Suppressor macrophage treated with lipopolysaccharide for 1 hour (primary cell): ENCODE measurements around the gene RAPGEF1.

ENCODE experiments used
- DNase-seq, 3 donors: peaks; one replicate each; pipeline ENCODE4 v3.0.0-alpha.2; 2020 to 2022

The RAPGEF1 gene

GRCh38 chr9:131641618-131642495, 98.0 kb downstream of the RAPGEF1 start:
- no peak for DNase-seq

DNA sequence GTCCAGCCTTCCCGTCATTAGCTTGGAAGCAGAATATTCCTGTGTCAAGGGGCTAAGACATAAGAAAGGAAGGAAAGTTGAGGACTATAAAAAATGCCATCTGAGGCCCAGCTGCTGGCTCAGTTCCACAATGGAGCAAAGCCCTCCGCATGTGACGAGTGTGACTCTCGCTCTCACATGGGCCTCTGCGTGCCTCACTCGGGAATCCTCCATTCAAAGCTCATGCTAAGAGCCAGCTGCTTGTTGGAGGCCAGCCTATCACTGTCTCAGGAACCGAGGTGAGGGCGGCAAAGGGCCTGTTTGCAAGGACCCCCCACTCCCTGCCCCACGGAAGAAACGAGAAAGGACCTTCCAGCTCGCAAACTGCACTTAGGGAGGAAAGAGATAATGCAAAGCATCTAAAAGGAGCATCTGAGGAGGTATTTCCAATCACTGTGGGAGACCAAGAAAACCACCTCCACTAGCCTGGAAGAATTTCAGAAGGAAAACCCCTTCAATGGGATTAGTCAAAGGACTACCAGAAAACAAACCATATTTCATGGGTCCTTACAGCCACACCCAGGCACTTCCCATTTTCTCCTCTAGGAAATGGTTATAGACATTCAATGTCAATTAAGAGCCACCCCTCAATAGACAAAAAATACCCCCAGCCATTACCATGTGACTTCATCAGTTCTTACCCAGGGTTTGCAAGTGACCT, 99.3 kb downstream of the RAPGEF1 start:
- DNase-seq: peak; percentile 70 to 91 (median 78)

DNA sequence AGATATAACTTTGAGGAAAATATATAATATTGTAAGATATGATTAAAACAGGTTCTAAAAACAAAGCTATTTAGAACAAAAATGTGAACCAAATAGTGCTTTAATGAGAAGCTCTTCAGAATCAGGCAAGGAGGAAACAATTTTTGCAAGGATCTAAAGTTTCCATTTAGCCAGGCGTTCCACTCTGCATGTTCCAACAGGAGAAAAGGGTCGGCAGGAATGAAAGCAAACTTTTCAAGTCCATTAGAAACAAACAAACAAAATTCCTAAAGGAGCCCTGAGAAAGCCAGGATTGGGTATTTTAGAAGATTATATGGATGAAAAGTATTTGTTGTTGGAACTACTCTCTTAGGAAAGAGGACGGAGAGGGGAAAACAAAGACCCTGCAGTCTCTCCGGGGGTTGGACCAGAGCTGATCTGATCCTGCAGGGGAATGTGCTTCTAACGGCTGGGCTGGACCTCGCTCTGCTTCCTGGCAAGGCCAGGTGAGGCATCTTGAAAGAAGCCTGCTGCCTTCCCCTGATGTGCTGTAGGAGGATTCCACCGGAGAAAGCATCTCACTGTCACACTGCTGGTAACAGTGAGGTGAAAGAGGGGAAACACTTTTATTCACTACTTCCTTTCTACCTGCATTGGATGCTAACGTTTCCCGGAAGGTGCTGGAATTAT, 100.0 kb downstream of the RAPGEF1 start:
- no peak for DNase-seq

GRCh38 chr9:131636593-131636992, 103.3 kb downstream of the RAPGEF1 start:
- no peak for DNase-seq

DNA sequence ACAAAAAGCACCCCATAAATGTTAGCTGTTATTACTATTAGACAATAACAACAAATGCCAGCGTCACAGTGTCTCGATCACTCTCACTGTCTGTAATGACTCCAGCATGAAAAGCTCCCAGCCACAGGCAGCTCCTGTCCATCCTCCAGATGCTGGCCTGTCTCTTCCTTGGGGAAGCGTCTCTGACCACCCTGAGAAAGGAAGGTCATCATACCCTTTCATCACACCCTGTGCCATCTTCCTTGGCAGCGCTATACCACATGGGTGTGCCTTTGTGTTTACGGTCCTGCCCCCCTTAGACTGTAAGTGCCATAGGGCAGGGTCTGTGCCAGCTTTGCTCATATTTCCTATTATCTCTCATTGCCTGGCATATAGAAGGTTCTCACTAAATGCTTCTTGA, 104.0 kb downstream of the RAPGEF1 start:
- peak in 2 of 3 donors; percentile 55 to 56 for DNase-seq

- DNase-seq: peak; percentile 96 to 99 (median 99)
These were observed 104.6 kb downstream of the RAPGEF1 start for GRCh38 chr9:131635285-131635684.

DNA sequence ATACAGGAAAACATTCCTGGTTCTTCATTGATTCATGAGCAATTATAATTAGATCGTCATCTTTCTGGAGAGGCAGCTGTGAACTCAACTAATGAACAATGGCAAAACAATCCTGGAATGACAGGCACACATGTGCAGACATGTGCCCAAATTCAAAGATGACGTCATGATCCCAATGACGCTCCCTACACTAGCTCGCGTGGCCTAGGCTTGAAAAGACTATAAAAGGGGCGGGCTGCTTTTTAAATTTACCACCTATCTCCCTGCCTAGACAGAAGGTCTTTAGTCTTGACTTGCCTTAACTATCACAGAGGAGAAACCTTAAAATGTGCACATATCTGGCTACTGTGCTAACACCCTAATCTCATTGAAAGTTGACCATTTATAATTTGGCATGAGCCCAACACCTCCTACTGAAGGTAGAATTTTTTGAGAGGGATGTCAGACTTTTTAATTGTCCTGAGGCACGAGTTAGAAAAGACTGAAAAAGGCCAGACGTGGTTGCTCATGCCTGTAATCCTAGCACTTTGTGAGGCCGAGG, 106.3 kb downstream of the RAPGEF1 start:
- no peak for DNase-seq

DNA sequence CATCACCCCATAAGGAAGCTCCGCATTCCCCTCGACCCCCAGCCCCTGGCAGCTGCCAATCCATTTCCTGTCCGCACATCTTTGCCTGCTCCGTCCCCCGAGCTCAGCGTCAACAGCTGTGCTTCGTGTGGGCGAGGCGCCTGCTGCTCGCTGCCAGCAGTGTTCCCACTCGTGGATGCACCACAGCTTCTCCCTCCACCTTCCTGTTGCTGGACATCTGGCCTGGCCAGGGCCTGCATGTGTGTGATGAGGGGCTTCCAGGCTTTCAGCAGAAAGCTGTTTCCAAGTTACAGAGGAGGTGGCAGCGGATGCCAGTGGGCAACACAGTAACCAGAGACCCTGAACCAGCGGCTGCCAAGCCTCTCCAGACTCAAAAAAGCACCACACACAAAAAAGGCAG, 108.6 kb downstream of the RAPGEF1 start:
- DNase-seq: peak in 1 of 3 donors; percentile 48

- DNase-seq: peak; percentile 87 to 97 (median 89)
These were observed 109.6 kb downstream of the RAPGEF1 start for GRCh38 chr9:131630205-131630831.

DNA sequence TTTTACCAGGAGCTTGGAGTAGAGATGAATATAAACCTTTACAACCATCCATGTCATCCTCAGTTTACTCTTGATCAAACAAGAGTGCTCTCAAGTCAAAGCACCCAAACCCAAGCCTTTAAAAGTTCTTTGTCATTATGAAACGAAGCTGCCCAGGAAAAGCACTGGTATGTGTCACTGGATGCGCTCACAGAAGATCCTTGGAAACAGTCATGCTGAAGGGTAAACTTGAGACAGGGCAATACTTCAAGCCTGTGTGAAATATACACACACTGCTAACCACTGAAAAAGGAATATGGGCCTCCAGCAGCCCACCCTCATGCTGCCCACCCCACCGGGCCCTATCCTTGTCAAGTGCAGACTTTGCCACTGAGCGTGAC, 110.1 kb downstream of the RAPGEF1 start:
- peak; percentile 62 to 80 (median 80) for DNase-seq

DNA sequence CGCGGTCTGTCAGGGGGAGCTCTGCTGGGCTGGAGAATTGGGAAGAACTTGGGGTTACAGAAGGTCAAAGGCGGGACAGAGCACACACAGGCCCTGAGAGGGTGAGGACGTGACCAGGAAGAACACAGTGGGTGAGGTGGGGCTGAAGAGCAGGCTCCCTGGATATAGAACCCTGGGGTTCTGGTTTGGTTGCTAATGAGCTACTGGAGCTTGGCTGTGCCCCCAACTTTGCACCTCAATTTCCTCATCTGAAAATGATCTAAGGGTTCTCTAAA, 110.7 kb downstream of the RAPGEF1 start:
- DNase-seq: no peak

DNA sequence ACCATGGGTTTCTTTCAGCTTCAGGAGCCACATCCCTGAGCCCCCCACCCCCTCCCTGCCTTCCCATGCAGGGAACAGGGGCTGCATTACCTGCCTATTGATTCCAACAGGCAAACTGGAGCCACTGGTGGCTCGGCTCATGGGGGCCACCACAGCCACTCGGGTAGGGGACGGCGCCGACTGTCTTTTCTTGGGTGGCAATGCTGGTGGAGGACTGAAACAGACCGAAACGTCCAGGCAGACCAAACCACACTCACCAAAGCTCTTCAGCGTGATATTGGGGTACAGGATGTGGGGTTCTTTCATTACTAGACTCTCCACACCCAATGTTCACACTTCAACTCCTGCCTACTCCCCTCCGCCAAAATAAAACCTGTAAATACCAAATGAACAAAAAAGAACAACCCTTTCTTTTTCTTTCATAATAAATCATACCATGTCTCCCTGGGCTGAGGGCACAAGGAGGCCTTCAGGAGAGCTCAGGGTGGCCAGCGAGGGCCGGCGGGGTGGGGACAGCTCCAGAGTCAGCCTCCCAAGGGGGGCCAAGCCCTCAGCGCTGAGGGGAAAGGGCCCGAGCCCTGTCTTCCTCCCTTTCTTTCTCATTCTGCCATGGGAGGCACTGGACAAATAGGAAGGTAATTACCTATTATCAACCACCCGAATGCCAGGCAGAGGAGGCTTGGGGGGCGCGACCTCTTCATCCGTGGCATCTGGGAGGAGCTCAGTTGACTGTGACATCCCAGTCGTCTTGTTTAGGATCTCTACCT, 111.2 kb downstream of the RAPGEF1 start:
- DNase-seq: no peak

DNA sequence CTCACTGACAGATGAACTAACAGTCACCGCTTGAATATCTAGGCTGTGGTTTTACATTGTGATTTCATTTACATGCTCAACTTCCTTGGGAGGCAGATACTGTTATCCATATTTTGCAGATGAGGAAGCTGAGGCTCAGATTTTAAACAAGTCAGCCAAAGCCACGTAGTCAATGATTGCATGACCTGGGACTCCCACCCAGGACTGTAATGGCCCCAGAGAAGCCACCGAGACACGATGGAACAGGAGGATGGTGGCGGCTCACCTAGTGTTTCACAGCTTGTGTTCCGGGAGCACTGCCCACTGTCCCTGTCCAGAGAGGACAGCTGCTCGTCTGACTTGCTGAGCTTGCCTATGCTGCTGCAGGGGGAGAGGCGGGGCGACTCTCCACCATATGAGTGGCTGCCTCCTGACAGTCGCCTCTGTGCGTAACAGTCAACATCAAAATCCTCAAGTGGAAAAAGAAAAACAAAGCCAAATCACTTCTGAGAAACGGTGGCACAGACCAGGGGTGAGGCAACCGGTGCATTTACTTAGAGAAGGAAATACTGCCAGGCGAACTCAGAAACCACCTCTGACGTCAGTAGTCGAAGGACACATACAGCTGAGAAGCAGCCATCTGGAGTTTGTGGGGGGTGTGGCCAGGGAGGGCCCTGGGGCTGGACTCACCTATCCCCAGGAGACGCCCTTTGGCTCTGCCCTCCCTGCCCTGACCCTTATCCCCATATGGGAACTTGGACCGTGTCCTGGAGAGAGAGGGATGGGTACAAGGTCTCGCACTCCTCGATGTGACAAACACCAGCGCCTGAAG, 112.0 kb downstream of the RAPGEF1 start:
- DNase-seq: peak; percentile 94 to 98 (median 95)

- no peak for DNase-seq
These were observed 112.6 kb downstream of the RAPGEF1 start for GRCh38 chr9:131627326-131627647.

DNA sequence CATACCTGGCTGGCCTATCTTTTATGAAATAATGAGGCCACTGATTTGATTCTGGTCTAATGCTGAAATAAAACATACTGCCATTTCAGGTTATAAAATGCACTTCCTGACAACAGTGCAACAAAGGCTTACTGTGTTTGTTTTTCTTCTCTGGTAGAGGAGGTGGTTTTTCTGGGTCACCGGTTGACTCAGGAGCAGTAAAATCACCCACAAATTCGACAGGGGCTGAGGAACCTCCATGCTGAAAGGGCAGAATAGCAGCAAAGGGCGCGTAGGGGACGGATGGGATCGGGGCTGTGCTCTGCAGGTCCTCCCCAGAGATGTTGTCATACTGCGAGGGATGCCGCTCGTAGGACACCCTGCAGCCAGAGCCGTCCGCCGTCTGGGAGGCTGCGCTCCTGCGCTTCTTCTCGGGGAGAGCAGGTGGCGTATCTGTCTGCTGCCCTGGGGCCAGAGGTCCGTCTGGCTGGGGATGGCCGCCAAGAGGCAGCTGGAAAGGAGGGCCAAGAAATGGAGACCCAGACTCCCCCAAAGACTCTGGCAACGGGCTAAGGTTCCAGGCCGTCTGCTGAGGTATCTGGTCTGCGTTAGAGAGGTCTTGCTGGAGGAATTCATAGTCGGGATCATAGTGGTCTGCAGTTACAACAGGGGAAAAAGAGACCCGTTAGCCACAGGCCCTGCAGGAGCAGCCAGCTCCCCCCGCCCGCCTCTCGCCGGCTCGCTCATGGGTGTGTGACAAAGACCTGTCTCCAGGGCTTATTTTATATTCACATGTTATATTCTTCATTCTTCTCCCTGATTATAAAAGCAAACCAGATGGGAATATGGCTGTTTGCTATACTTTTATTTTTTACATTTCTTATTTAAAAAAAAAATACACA, 113.8 kb downstream of the RAPGEF1 start:
- no peak for DNase-seq

- no peak for DNase-seq
These were observed 114.4 kb downstream of the RAPGEF1 start for GRCh38 chr9:131625508-131625787.

GRCh38 chr9:131624636-131625507, 115.0 kb downstream of the RAPGEF1 start:
- DNase-seq: peak; percentile 65 to 76 (median 70)

DNA sequence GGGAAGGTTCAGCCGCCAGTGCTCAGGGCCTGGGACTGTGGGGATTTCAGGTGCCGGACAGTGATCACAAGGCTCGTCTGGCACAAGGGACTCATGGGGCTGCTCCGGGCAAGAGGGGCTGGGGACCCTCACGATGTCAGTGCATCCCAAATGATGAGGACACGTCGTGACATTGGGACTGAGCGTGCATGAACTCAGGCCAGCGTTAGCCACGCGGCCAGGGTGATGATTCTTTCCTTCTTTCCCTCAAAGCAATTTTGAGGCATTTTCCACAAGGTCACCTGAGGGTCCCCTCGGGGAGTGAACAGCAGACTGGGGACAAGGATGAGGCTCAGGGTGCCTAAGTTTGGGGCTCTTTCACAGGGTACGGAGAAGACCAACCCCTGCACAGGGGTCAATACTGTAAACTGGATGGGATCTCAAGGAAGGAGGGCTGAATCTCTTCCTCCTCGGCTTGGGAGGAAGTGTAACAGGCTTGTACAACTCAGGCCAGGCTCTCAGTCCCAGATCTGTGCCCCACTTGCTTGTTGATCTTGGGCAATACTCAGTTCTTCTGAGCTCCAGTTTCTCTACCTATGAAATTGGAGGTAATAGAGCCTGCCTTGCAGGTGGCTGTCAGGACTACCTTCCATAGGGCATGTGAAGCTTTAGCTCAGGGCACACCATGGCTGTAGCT, 116.1 kb downstream of the RAPGEF1 start:
- DNase-seq: no peak

GRCh38 chr9:131622523-131622922, 117.4 kb downstream of the RAPGEF1 start:
- peak; percentile 70 to 75 (median 71) for DNase-seq
